ENCODE data around the gene RGS7. TPM values are rescaled to one million over a fixed set of nuclear protein-coding genes. Genes with fewer than 3 reads are reported as not detected.

RGS7 gene
- total RNA-seq, 4 donors from 2014 or later = 0.11 to 0.33 TPM; not detected in 2

DNA sequence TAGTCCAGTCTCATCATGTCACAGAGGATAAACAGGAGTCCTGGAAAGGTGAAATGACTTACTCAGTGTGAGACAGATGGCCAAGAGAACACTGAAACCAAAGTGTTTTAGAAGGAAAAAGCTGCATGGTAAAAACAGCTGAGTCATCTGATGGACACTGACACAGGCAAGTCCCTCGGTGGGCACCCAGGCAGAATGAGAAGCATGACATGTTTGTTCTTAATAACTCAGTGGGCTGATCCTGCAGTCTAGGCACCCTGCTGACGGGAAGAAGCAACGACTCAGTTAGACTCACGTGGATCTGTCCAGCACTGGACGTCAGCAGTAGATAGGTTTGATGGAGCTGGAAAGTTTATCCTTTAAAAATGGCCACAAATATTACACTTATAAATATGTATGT is 116.9 kb downstream of the RGS7 start:
- Histone ChIP-seq H3K27ac (replicated peaks in 1 of 4) (no peak overlapping the region), H3K27me3 (no peaks in the 10 kb centered on the region), H3K9me3 (no peaks in the 10 kb centered on the region), H3K36me3 (no peaks in the 10 kb centered on the region), H3K4me3 (no peak overlapping the region), H3K4me1 (no peaks in the 10 kb centered on the region)
- 57% methylated on average over 5 of the region's 5 CpGs for WGBS
- TF ChIP-seq CTCF (IDR thresholded peaks at IDR 0.05) = no peak
- intact Hi-C loops (cut with DNase I) = no loop called here
- no peak for DNase-seq (ENCODE audit: extremely low spot score)

DNA sequence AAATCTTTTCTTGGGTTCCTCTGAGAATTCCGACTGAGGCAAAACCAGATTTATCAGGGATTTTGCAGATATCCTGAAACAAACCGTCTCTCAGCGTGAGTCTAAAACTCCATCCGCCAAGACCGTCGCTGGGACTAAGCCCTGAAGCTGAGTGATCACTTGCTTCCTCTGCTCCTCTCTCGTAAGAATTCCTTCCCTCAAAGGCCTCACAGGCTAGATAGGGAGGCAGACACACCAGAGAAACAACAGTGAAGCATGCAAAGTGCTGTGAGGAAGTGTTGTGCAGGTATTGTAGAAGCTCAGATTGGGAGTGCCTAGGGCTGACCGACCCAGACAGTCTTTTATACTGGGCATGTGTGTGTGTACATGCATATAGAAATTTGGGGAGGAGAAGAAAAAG is 119.1 kb downstream of the RGS7 start:
- Histone ChIP-seq H3K27me3 (no peaks in the 10 kb centered on the region), H3K4me3 (no peak overlapping the region), H3K36me3 (no peaks in the 10 kb centered on the region), H3K27ac (replicated peaks in 1 of 4) (no peak overlapping the region), H3K9me3 (no peaks in the 10 kb centered on the region), H3K4me1 (no peaks in the 10 kb centered on the region)
- WGBS = 61% methylated on average over 8 of the region's 8 CpGs
- no peak for DNase-seq (ENCODE audit: extremely low spot score)
- TF ChIP-seq EP300 (IDR thresholded peaks at IDR 0.05) = no peak
- TF ChIP-seq POLR2A (IDR thresholded peaks at IDR 0.05; ENCODE audit: low read depth) = no peak
- no peak for TF ChIP-seq POLR2AphosphoS5 (IDR thresholded peaks at IDR 0.05)
- intact Hi-C loops (cut with DNase I) = no loop called here

- H3K27me3 ChIP-seq = no peaks in the 10 kb centered on the region
- no peak for DNase-seq (ENCODE audit: extremely low spot score)
- intact Hi-C loops (cut with DNase I) = no loop called here
- no peak for TF ChIP-seq POLR2AphosphoS5 (IDR thresholded peaks at IDR 0.05)
- no peak for TF ChIP-seq POLR2A (IDR thresholded peaks at IDR 0.05; ENCODE audit: low read depth)
- TF ChIP-seq CTCF (IDR thresholded peaks at IDR 0.05) = no peak
- no peak for TF ChIP-seq EP300 (IDR thresholded peaks at IDR 0.05)
- 34% methylated on average over 2 of the region's 2 CpGs for WGBS
- H3K9me3 ChIP-seq = no peaks in the 10 kb centered on the region
- no peak overlapping the region for H3K27ac ChIP-seq (replicated peaks in 1 of 4)
- no peaks in the 10 kb centered on the region for H3K36me3 ChIP-seq
- H3K4me1 ChIP-seq = no peaks in the 10 kb centered on the region
- H3K4me3 ChIP-seq = no peak overlapping the region
Measured at GRCh38 chr1:241235256-241235897, 121.6 kb downstream of the RGS7 start.

DNA sequence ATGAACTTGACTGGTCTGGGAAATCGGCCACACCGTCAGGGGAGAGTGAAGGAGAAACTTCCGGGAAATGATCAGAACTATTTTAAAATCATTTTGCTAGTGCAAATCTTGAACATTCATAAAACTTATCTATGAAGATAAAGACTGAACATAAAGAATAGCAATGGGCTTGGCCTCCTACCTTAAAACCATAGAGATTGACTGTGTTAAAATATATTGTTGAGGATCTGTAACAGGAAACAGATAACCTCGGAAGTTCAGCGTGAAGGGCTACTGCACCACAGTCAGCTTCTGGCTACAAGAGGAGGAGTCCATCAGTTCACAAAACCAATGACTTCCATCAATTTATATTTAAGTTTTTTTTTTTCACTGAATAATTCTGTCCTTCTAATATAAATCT is 127.3 kb downstream of the RGS7 start:
- Histone ChIP-seq H3K4me1 (no peaks in the 10 kb centered on the region), H3K4me3 (no peak overlapping the region), H3K27ac (replicated peaks in 1 of 4) (no peak overlapping the region), H3K9me3 (no peaks in the 10 kb centered on the region), H3K36me3 (no peaks in the 10 kb centered on the region), H3K27me3 (no peaks in the 10 kb centered on the region)
- intact Hi-C loops (cut with DNase I) = no loop called here
- no peak for TF ChIP-seq EP300 (IDR thresholded peaks at IDR 0.05)
- TF ChIP-seq CTCF (IDR thresholded peaks at IDR 0.05) = no peak
- no peak for TF ChIP-seq POLR2A (IDR thresholded peaks at IDR 0.05; ENCODE audit: low read depth)
- no peak for TF ChIP-seq POLR2AphosphoS5 (IDR thresholded peaks at IDR 0.05)
- 77% methylated on average over 5 of the region's 5 CpGs for WGBS
- DNase-seq (ENCODE audit: extremely low spot score) = no peak

GRCh38 chr1:241229216-241229615 is 127.8 kb downstream of the RGS7 start:
- 39% methylated on average over 10 of the region's 11 CpGs for WGBS
- Histone ChIP-seq H3K4me1 (no peaks in the 10 kb centered on the region), H3K36me3 (no peaks in the 10 kb centered on the region), H3K4me3 (no peak overlapping the region), H3K9me3 (no peaks in the 10 kb centered on the region), H3K27ac (replicated peaks in 1 of 4) (no peak overlapping the region), H3K27me3 (no peaks in the 10 kb centered on the region)
- intact Hi-C loops (cut with DNase I) = no loop called here
- no peak for DNase-seq (ENCODE audit: extremely low spot score)
- TF ChIP-seq EP300 (IDR thresholded peaks at IDR 0.05) (no peak), CTCF (IDR thresholded peaks at IDR 0.05) (no peak), POLR2AphosphoS5 (IDR thresholded peaks at IDR 0.05) (no peak), POLR2A (IDR thresholded peaks at IDR 0.05; ENCODE audit: low read depth) (no peak)

Data from esophagus muscularis mucosa (tissue), 4 donors.